Heart right ventricle (tissue), 16 donors: ENCODE data around the gene DDA1. TPM values are rescaled to one million over a fixed set of nuclear protein-coding genes. Genes with fewer than 3 reads are reported as not detected.

Source experiments
- ATAC-seq, 8 donors: fragments of 200-7000 bp; cut with Tn5 transposase; one replicate each; pipeline ENCODE4 v1.9.1; 2020; ENCODE audit warnings: mild to moderate bottlenecking in 8 of 8, moderate library complexity in 8 of 8, moderate number of reproducible peaks in 1 of 8
- DNase-seq, 2 donors: peaks; one replicate each; pipeline ENCODE4 v3.0.0-alpha.2; 2020
- H3K27ac ChIP-seq, 10 donors: fragments of 200-600 bp; sonication (generic) in 2 of 10; one replicate each; pipeline versions ENCODE4 v1.5.0 to v1.8.0; 2020 to 2022; ENCODE audit warnings: mild to moderate bottlenecking in 3 of 10
- H3K27me3 ChIP-seq, 7 donors: fragments of 200-600 bp; one replicate each; pipeline ENCODE4 v1.8.0; 2021 to 2022; ENCODE audit warnings: mild to moderate bottlenecking in 2 of 7
- H3K36me3 ChIP-seq, 9 donors: fragments of 200-600 bp; sonication (generic) in 1 of 9; one replicate each; pipeline versions ENCODE4 v1.5.0 to v1.8.0; 2020 to 2022; ENCODE audit warnings: mild to moderate bottlenecking in 2 of 9
- H3K4me1 ChIP-seq, 9 donors: fragments of 200-600 bp; sonication (generic) in 1 of 9; one replicate each; pipeline versions ENCODE4 v1.5.0 to v1.8.0; 2020 to 2022; ENCODE audit warnings: mild to moderate bottlenecking in 4 of 9
- H3K4me3 ChIP-seq, 10 donors: fragments of 200-600 bp; sonication (generic) in 2 of 10; one replicate each; pipeline versions ENCODE4 v1.5.0 to v1.8.0; 2020 to 2022; ENCODE audit warnings: mild to moderate bottlenecking in 7 of 10, moderate library complexity in 2 of 10
- H3K9me3 ChIP-seq, 11 donors: fragments of 200-600 bp in 10 of 11; sonication (generic) in 2 of 11; one replicate each; pipeline versions ENCODE4 v1.5.0 to v1.8.0; 2013 to 2022; ENCODE audit warnings: mild to moderate bottlenecking in 2 of 11, control low read depth in 1 of 11, moderate library complexity in 1 of 11
- WGBS, 2 donors: extraction: QIAGEN DNeasy Blood & Tissue Kit; methylation state at CpG; one replicate each; pipeline ENCODE4 v1.1.7; 2013; ENCODE audit warnings: inconsistent platforms in 1 of 2; 5-methylcytosine and 5-hydroxymethylcytosine counted together
- intact Hi-C, 10 donors: fragments of 100-400 bp; cut with DNase I; formaldehyde crosslinking; loops; one replicate each; pipeline versions ENCODE4 v1.11.1 to v1.14.2; 2022
- polyA plus RNA-seq, 2 donors: library from polyadenylated mRNA; stranded (reverse); fragments of 200-250 nt; gene quantifications; one replicate each; pipeline ENCODE4 v1.2.3, GENCODE V29; 2013
- total RNA-seq, 10 donors: library from RNA; stranded (reverse); fragmentation: NEBNext Ultra II Directional in 3 of 10; extraction: Animal tissue kit (Norgen Biotek cat#: 25700) in 3 of 10; gene quantifications; one replicate each; pipeline versions ENCODE4 v1.2.1 to v1.2.4, GENCODE V29; 2021 to 2023
- TF ChIP-seq, protein P1 (sequence below), 9 donors: fragments of 200-600 bp; sonication (generic) in 2 of 9; IDR thresholded peaks; one replicate each; pipeline versions ENCODE4 v1.5.0 to v1.8.0; 2021 to 2022; ENCODE audit warnings: antibody characterized with exemption in 9 of 9, mild to moderate bottlenecking in 5 of 9, moderate library complexity in 1 of 9
- donor health status: Arrhythmogenic right ventricular cardiomyopathy.
- donor health status: ischemic (EF 13 %, LVEDD 7.1; RV severe dilation, severe dysfunction).
- donor health status: healthy with polysubstance abuse.
- donor health status: DM: no; HTN: yes; CAD: no.
- donor health status: DM: no; HTN: no; CAD: no.
- donor health status: ischemic (EF 25% LVEDD 6.9; RV normal size, moderate dysfunction).
- donor health status: ischemic (EF 25% LVEDD 5.7; RV mildly dilated, moderate dysfunction).
- donor health status: healthy.
- donor health status: DM: yes; HTN: yes; CAD: no.
- donor health status: Ischemic cardiomyopathy.
- donor health status: ischemic (EF 35%, LVEDD 5.7; RV mildly dilated, moderate dysfunction).
- donor health status: nonischemic (EF 11% LVEDD 7.7; RV severe dilation, severe dysfunction).
- donor health status: DM: yes; HTN: yes; CAD: no.
- donor health status: PGD.
- donor health status: ischemic (EF 29% LVEDD 5.4; RV normal size, mild dysfunction).
- donor health status: nonischemic (EF 23%, LVEDD 6.1; RV moderate dilation, normal function).

Gene DDA1
- total and polyA plus RNA-seq, 12 donors, result 20.4 to 85.7 (median 34.7) TPM

DNA sequence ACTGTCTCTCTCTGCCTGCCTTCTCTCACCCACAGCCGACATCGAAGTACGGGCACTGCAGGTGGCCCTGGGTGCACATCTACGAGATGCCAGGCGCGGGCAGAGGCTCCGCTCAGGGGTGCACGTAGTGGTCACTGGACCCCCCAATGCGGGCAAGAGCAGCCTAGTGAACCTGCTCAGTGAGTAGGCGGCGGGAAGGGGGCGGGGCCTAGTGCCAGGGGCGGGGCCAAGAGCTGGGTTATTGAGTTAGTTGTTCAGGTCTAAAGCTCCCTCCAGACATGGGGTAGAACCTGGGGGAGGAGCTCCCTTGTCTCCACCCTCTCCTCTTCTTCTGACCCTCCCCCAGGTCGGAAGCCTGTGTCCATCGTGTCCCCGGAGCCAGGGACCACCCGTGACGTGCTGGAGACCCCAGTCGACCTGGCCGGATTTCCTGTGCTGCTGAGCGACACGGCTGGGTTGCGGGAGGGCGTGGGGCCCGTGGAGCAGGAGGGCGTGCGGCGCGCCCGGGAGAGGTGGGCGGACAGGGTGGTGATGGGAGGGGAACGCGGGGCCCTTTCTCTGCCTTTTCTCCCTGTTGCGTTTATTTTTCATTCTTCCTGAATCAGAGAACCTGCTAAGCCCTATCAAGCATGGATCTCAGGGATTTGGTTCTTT lies 29.9 kb downstream of the DDA1 start:
- intact Hi-C loops, result no loop called here

DNA sequence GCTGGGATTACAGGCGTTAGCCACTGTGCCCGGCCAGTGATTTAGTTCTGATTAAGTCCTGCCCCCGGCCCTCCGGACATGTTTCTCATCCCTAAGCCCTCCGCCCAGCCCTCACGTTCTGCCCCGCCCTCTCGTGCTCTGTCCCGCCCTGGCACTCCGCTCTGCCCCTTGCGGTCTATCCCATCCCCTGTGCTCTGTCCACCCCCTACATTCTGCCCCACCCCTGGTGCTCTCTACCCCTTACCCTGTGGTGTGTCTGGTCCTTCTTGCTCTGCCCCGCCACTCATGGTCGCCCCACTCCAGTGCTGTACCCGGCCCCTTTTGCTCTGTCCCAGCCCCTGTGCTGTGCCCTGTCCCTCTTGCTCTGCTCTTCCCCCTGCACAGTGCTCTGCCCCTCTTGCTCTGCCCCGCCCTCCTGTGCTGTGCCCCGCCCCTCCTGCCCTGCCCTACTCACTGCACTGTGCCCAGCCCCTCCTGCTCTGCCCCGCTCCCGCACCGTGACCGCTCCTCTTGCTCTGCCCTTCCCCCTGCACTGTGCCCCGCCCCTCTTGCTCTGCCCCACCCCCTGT lies 31.0 kb downstream of the DDA1 start:
- H3K36me3 ChIP-seq, result peaks cover 0 to 20% (median 0%) of the 10 kb centered on the region in 9 donors
- DNase-seq, result no peak
- TF ChIP-seq, protein P1, sequence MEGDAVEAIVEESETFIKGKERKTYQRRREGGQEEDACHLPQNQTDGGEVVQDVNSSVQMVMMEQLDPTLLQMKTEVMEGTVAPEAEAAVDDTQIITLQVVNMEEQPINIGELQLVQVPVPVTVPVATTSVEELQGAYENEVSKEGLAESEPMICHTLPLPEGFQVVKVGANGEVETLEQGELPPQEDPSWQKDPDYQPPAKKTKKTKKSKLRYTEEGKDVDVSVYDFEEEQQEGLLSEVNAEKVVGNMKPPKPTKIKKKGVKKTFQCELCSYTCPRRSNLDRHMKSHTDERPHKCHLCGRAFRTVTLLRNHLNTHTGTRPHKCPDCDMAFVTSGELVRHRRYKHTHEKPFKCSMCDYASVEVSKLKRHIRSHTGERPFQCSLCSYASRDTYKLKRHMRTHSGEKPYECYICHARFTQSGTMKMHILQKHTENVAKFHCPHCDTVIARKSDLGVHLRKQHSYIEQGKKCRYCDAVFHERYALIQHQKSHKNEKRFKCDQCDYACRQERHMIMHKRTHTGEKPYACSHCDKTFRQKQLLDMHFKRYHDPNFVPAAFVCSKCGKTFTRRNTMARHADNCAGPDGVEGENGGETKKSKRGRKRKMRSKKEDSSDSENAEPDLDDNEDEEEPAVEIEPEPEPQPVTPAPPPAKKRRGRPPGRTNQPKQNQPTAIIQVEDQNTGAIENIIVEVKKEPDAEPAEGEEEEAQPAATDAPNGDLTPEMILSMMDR (IDR thresholded peaks at IDR 0.05), result no peak
- H3K9me3 ChIP-seq, result no peaks in the 10 kb centered on the region
- 76 to 77% methylated on average over 21 of the region's 21 CpGs for WGBS, 2 donors
- intact Hi-C loops, result loop anchor here in 3 of 10 donors (10.0 kb wide), 2 partner anchors 124 to 514 kb away; partner anchors contain the start of genes NXNL1 (in 2 of the 3) and RPL18A (in 1 of the 3)
- H3K4me1 ChIP-seq, result peaks cover 4 to 27% (median 21%) of the 10 kb centered on the region in 9 donors
- H3K27ac ChIP-seq, result no peak overlapping the region
- no peak for ATAC-seq
- no peaks in the 10 kb centered on the region for H3K27me3 ChIP-seq
- no peak overlapping the region for H3K4me3 ChIP-seq

More for the DNA sequence above, 29.9 kb downstream of the DDA1 start:
- H3K36me3 ChIP-seq, result peaks cover 0 to 20% (median 0%) of the 10 kb centered on the region in 9 donors
- no peak overlapping the region for H3K4me3 ChIP-seq
- no peaks in the 10 kb centered on the region for H3K9me3 ChIP-seq
- TF ChIP-seq, protein P1 (IDR thresholded peaks at IDR 0.05), result no peak
- H3K4me1 ChIP-seq, result peaks cover 4 to 33% (median 29%) of the 10 kb centered on the region in 9 donors
- H3K27me3 ChIP-seq, result no peaks in the 10 kb centered on the region
- DNase-seq, result no peak
- ATAC-seq, result no peak
- H3K27ac ChIP-seq, result no peak overlapping the region
- WGBS, 2 donors, result 92 to 94% methylated on average over 34 of the region's 34 CpGs

DNA sequence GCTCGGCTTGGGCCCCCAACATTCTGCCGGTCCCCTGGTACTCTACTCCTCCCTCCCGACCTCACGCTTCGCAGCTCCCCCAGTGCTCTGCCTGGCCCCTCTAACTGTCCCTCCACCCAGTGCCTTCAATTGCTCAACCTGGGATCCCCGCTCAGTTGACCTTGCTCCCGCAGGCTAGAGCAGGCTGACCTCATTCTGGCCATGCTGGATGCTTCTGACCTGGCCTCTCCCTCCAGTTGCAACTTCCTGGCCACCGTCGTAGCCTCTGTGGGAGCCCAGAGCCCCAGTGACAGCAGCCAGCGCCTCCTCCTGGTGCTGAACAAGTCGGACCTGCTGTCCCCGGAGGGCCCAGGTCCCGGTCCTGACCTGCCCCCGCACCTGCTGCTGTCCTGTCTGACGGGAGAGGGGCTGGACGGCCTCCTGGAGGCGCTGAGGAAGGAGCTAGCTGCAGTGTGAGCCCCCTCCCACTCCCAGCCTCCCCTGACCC lies 31.6 kb downstream of the DDA1 start:
- ATAC-seq (no peak), DNase-seq (no peak)
- TF ChIP-seq, protein P1 (IDR thresholded peaks at IDR 0.05), result no peak
- no peak overlapping the region for H3K4me3 ChIP-seq
- intact Hi-C loops, result loop anchor here in 3 of 10 donors (10.0 kb wide), 2 partner anchors 124 to 514 kb away; partner anchors contain the start of genes NXNL1 (in 2 of the 3) and RPL18A (in 1 of the 3)
- H3K36me3 ChIP-seq, result peaks cover 0 to 20% (median 0%) of the 10 kb centered on the region in 9 donors
- WGBS, 2 donors, result 76 to 81% methylated on average over 17 of the region's 17 CpGs
- H3K27ac ChIP-seq, result no peak overlapping the region
- H3K9me3 ChIP-seq, result no peaks in the 10 kb centered on the region
- H3K4me1 ChIP-seq, result peaks cover 4 to 22% (median 16%) of the 10 kb centered on the region in 9 donors
- no peaks in the 10 kb centered on the region for H3K27me3 ChIP-seq

DNA sequence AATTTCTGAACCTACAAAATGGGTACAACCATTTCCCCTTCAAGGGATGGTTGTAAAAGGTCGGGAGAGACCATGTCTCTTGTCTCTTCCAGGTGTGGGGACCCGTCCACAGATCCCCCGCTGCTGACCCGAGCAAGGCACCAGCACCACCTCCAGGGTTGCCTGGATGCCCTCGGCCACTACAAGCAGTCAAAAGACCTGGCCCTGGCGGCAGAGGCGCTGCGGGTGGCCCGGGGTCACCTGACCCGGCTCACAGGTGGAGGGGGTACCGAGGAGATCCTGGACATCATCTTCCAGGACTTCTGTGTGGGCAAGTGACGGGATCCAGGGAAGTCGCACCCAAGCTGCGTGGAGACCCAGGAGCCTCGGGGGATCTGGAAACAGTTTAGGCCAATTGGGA lies 32.0 kb downstream of the DDA1 start:
- DNase-seq, result no peak
- intact Hi-C loops, result loop anchor here in 3 of 10 donors (10.0 kb wide), 2 partner anchors 123 to 513 kb away; partner anchors contain the start of genes NXNL1 (in 2 of the 3) and RPL18A (in 1 of the 3)
- Histone ChIP-seq H3K36me3 (peaks cover 0 to 20% (median 0%) of the 10 kb centered on the region in 9 donors), H3K4me3 (no peak overlapping the region), H3K9me3 (no peaks in the 10 kb centered on the region), H3K27me3 (no peaks in the 10 kb centered on the region), H3K4me1 (peaks cover 4 to 22% (median 14%) of the 10 kb centered on the region in 9 donors), H3K27ac (no peak overlapping the region)
- ATAC-seq, result no peak
- WGBS, 2 donors, result 93 to 94% methylated on average over 15 of the region's 15 CpGs
- TF ChIP-seq, protein P1 (IDR thresholded peaks at IDR 0.05), result no peak
